GM19468 (cell line): Measurements from ENCODE around the gene OR2T8.
A peak's percentile ranks its signal among the peaks of the same experiment; 100 is the strongest.

Experiments used
- ATAC-seq: cut with Tn5 transposase; IDR thresholded peaks from one replicate; pipeline ENCODE4 v1.9.1; 2021; ENCODE audit warnings: mild to moderate bottlenecking, moderate library complexity, moderate number of reproducible peaks; ENCODE audit not compliant: unreplicated experiment; ENCODE audit errors: extremely low read depth

OR2T8 gene, protein sequence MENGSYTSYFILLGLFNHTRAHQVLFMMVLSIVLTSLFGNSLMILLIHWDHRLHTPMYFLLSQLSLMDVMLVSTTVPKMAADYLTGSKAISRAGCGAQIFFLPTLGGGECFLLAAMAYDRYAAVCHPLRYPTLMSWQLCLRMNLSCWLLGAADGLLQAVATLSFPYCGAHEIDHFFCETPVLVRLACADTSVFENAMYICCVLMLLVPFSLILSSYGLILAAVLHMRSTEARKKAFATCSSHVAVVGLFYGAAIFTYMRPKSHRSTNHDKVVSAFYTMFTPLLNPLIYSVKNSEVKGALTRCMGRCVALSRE

GRCh38 chr1:247919952-247920351 lies at the start of gene OR2T8:
TSS of gene OR2T8 (plus strand) at chr1:247920252. CDS start at chr1:247921018, 766 bp downstream.
- no peak for ATAC-seq

- no peak for ATAC-seq
Observed at GRCh38 chr1:247883346-247883745, 36.7 kb upstream of the OR2T8 start.

DNA sequence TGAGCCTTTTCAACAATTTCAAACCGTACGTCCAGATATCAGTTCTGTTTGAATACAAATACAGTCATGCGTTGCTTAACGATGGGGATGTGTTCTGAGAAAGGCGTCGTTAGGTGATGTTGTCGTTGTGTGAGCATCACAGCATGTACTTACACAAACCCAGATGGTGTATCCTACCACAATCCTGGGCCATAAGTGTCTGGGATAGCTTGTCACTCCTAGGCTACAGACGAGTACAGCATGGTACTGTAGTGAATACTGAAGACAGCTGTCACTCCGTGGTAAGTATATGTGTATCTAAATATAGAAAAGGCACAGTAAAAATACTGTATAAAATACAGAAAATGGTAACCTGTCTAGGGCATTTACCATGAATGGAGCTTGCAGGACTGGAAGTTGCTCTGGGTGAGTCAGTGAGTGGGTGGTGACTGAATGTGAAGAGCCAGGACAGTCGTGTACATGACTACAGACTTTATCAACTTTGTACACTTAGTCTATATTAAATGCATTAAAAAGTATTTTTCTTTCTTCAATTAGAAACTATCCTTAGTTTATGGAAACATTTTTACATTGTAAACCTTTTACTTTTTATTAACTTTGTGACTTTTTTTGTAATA lies 35.1 kb upstream of the OR2T8 start:
- no peak for ATAC-seq

DNA sequence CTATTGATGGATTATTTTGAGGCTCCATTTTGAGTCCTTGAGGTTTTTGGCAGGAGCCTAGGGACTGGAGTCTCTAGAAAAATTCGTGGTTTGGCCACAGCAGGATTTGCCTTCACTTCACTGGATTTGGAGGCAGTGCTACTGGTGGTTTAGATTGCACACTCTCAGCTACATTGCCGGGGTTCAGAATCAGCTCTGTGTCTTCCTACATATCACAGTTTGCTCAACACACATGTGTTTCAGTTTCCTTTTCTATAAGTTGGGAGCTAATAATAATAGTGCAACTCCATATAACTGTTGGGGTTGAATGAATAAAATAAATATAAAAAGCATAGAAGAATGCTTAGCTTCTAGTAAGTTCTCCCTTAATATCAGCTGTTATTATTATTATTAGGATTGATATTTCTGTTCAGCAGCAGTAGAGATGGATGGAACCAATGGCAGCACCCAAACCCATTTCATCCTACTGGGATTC lies 24.9 kb upstream of the OR2T8 start, which contains the start of gene OR2W3:
Gene OR2W3, plus strand, starts transcription at position 425 of the 475 bp plus-strand sequence. Its CDS starts 0 bp downstream, at position 425.
- ATAC-seq, result no peak

DNA sequence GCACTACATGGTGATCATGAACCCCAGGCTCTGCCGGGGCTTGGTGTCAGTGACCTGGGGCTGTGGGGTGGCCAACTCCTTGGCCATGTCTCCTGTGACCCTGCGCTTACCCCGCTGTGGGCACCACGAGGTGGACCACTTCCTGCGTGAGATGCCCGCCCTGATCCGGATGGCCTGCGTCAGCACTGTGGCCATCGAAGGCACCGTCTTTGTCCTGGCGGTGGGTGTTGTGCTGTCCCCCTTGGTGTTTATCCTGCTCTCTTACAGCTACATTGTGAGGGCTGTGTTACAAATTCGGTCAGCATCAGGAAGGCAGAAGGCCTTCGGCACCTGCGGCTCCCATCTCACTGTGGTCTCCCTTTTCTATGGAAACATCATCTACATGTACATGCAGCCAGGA lies 24.1 kb upstream of the OR2T8 start:
- no peak for ATAC-seq

DNA sequence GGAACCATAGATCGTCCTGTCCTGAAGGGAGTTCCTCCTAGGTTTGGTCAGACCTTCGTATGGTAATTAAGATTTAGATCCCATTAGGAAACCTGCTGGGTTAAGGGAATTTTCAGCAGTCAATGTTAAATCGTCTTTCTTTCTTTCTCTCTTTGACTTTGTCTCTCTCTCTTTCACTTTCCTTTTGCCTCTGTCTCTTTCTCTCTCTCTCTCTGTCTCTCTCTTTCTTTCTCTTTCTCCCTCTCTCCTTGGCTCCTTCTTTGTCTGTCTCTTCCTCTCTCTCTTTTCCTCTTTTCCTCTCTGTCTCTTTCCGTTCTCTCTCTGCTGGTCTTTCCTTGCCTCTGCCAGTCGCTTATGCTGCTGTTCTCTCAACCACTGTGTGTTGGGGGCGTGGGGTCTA lies 15.9 kb upstream of the OR2T8 start:
- no peak for ATAC-seq

- no peak for ATAC-seq
Observed at GRCh38 chr1:247905181-247905580, 14.9 kb upstream of the OR2T8 start.

- ATAC-seq, result no peak
Observed at GRCh38 chr1:247905910-247906503, 14.0 kb upstream of the OR2T8 start.

- ATAC-seq, result no peak
Observed at GRCh38 chr1:247906504-247907047, 13.5 kb upstream of the OR2T8 start.

- no peak for ATAC-seq
Observed at GRCh38 chr1:247908766-247909165, 11.3 kb upstream of the OR2T8 start.

- no peak for ATAC-seq
Observed at GRCh38 chr1:247913786-247914185, 6.3 kb upstream of the OR2T8 start.

GRCh38 chr1:247914941-247915662 lies 5.0 kb upstream of the OR2T8 start:
- no peak for ATAC-seq

GRCh38 chr1:247923941-247924340 lies 3.9 kb downstream of the OR2T8 start:
- no peak for ATAC-seq

GRCh38 chr1:247924868-247925267 lies 4.8 kb downstream of the OR2T8 start, which contains the start of gene OR2AJ1:
TSS of gene OR2AJ1 (plus strand) at chr1:247924889. CDS start at chr1:247933769, 8,880 bp downstream.
- no peak for ATAC-seq

DNA sequence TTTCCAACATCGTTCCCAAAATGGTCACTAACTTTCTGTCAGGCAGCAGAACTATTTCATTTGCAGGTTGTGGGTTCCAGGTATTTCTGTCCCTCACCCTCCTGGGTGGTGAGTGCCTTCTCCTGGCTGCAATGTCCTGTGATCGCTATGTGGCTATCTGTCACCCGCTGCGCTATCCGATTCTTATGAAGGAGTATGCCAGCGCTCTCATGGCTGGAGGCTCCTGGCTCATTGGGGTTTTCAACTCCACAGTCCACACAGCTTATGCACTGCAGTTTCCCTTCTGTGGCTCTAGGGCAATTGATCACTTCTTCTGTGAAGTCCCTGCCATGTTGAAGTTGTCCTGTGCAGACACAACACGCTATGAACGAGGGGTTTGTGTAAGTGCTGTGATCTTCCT lies 13.9 kb downstream of the OR2T8 start:
- no peak for ATAC-seq

- no peak for ATAC-seq
Observed at GRCh38 chr1:247935781-247936180, 15.7 kb downstream of the OR2T8 start.

DNA sequence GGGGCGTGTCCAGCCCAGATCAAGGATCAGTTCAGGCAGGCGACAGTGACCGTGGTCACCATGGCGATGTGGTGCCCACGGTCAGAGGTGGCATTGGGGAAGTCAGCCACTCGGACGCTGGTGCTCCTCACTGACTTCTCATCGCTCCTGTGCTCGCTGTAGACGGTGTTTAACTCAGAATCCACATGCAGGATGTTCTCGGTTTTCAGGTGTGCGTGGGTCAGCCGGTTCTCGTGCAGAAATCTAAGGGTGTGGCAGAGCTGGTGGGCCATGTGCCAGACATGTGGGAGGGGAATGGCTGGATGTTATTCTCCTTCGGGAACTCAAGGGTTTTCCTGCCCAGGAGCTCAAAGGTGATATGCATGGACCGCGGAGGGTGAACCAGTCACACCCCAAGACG lies 16.4 kb downstream of the OR2T8 start:
- no peak for ATAC-seq

- ATAC-seq, result peak; percentile 100
Observed at GRCh38 chr1:247936965-247937734, 17.1 kb downstream of the OR2T8 start.

DNA sequence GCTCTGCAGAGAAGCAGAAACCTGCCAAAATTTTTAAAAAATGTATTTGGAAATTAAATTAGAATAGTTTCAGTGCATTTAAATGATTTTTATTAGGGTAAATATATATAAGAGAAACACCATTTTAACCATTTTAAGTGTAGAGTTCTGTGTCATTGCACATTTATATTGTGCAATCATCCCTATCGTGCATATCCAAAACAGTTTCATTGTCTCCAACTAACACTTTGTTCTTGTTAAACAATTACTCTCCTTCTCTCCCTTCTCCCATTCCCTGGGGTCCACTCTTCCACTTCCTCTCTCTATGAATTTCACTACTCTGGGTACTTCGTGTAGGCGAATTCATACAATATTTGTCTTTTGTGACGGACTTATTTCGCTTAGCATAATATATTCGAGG lies 22.6 kb downstream of the OR2T8 start:
- no peak for ATAC-seq

GRCh38 chr1:247948558-247948957 lies 28.5 kb downstream of the OR2T8 start, which contains the start of gene OR2L8:
TSS of gene OR2L8 (plus strand) at chr1:247948858. CDS start at chr1:247948858, 0 bp downstream.
- ATAC-seq, result no peak
